ENCODE results near the gene FAM171A1. TPM values are rescaled to one million over a fixed set of nuclear protein-coding genes. Genes with fewer than 3 reads are reported as not detected.

FAM171A1 gene
- total and polyA plus RNA-seq, 2 donors (not counting 1 experiment from before 2014, with no cell fraction given), result 0.09 TPM; not detected in 1

DNA sequence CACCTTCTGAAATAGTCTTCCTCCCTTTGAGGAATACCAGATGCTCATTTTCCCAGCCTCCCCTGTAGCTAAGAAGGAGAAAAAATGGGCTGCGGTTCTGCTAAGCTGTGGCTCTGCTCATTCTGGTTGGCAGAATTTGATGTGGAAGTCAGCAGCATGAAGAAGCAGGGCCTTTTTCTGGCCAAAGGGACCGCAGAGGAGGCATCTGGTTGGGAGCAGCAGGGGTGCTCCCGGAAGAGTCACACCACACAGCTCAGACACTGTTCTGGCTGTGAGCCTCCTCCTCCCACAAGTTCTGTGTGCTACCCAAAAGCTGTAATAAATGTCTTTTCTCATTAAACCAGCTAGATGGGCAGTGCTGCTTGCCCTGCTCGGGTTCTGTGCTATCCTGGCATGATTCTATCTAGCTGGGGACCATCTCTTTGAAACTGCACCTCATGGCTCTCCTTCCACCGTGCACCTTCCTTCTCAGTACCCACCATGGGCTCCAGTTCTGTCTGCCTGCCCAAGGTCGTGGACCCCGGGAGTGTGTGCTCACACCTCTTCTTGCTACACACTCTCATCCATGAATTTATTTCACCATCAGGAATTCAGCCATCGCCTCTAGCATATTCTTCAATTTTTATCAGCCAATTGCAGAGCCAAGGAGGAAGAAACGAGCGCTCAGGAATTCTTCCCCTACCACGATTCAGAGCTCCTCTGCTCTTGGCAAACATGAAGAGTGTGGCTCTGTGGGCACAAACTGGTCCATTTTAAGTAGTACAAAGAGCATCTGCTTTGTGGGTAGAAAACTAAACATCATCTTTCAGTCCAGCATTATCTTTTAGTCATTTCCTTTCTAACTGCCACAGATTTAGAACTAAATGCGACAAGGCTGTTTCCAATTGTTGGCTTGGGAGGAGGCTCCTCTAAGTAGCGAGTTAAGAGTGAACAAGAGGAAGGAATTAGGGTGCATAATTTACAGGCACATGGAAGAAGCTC is 76.9 kb downstream of the FAM171A1 start:
- Mint-ChIP-seq H3K4me1 (no peaks in the 10 kb centered on the region), H3K27me3 (peaks cover 29% of the 10 kb centered on the region), H3K9me3 (ENCODE audit: insufficient read depth) (no peaks in the 10 kb centered on the region), H3K4me3 (no peak overlapping the region), H3K27ac (no peak overlapping the region)
- ATAC-seq (ENCODE audit: low read depth) (no peak), DNase-seq (no peak)
- no peaks in the 10 kb centered on the region for H4K20me1 ChIP-seq (ENCODE audit: control insufficient read depth, insufficient read depth, low read length, poor library complexity, severe bottlenecking)
- no peak overlapping the region for H3K9ac ChIP-seq (ENCODE audit: low read length)
- no peaks in the 10 kb centered on the region for H3K9me3 ChIP-seq (ENCODE audit: control extremely low read depth in 1 of 3, control insufficient read depth in 2 of 3, insufficient read depth in 1 of 3, low read length in 2 of 3)
- no peak overlapping the region for H3K27ac ChIP-seq (ENCODE audit: low read length in 2 of 2)
- H3K4me2 ChIP-seq (replicated peaks; ENCODE audit: low read depth, low read length, poor library complexity, severe bottlenecking), result no peak overlapping the region
- ChIA-PET POLR2A (no interaction called here), CTCF (no interaction called here)
- WGBS (ENCODE audit: insufficient coverage), result 69% methylated on average over 8 of the region's 13 CpGs
- no peaks in the 10 kb centered on the region for H3K79me2 ChIP-seq (ENCODE audit: control insufficient read depth, insufficient read depth, low read length)
- TF ChIP-seq EZH2 (IDR thresholded peaks at IDR 0.05; ENCODE audit: borderline replicate concordance, insufficient read depth, low read depth, low read length, poor library complexity, severe bottlenecking), result no peak
- TF ChIP-seq, protein P1, sequence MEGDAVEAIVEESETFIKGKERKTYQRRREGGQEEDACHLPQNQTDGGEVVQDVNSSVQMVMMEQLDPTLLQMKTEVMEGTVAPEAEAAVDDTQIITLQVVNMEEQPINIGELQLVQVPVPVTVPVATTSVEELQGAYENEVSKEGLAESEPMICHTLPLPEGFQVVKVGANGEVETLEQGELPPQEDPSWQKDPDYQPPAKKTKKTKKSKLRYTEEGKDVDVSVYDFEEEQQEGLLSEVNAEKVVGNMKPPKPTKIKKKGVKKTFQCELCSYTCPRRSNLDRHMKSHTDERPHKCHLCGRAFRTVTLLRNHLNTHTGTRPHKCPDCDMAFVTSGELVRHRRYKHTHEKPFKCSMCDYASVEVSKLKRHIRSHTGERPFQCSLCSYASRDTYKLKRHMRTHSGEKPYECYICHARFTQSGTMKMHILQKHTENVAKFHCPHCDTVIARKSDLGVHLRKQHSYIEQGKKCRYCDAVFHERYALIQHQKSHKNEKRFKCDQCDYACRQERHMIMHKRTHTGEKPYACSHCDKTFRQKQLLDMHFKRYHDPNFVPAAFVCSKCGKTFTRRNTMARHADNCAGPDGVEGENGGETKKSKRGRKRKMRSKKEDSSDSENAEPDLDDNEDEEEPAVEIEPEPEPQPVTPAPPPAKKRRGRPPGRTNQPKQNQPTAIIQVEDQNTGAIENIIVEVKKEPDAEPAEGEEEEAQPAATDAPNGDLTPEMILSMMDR (IDR thresholded peaks at IDR 0.05), result no peak
- no peak overlapping the region for H2AFZ ChIP-seq (ENCODE audit: insufficient read depth, low read depth, low read length, poor library complexity, severe bottlenecking)
- no peaks in the 10 kb centered on the region for H3K36me3 ChIP-seq (replicated peaks in 1 of 2; ENCODE audit: control extremely low read depth in 1 of 2, control insufficient read depth in 1 of 2, extremely low read depth in 1 of 2, insufficient read depth in 2 of 2, low read length in 1 of 2)
- H3K4me1 ChIP-seq (ENCODE audit: control insufficient read depth in 2 of 2, insufficient read depth in 2 of 2, low read length in 2 of 2), result no peaks in the 10 kb centered on the region
- intact Hi-C loops (cut with micrococcal nuclease), result no loop called here
- peaks cover 0 to 3% (median 0%) of the 10 kb centered on the region in 4 experiments for H3K27me3 ChIP-seq (replicated peaks in 1 of 4; ENCODE audit: control extremely low read depth in 1 of 4, control insufficient read depth in 3 of 4, insufficient read depth in 4 of 4, low read length in 3 of 4)
- H3K4me3 ChIP-seq (ENCODE audit: control extremely low read depth in 1 of 5, extremely low read depth in 1 of 5, insufficient read depth in 1 of 5, low read depth in 2 of 5, low read length in 4 of 5), result no peak overlapping the region

- Histone ChIP-seq H3K4me1 (ENCODE audit: control insufficient read depth in 2 of 2, insufficient read depth in 2 of 2, low read length in 2 of 2) (no peaks in the 10 kb centered on the region), H3K27ac (ENCODE audit: low read length in 2 of 2) (no peak overlapping the region), H3K9ac (ENCODE audit: low read length) (no peak overlapping the region), H2AFZ (ENCODE audit: insufficient read depth, low read depth, low read length, poor library complexity, severe bottlenecking) (no peak overlapping the region), H3K4me3 (ENCODE audit: control extremely low read depth in 1 of 5, extremely low read depth in 1 of 5, insufficient read depth in 1 of 5, low read depth in 2 of 5, low read length in 4 of 5) (no peak overlapping the region), H3K4me2 (replicated peaks; ENCODE audit: low read depth, low read length, poor library complexity, severe bottlenecking) (no peak overlapping the region), H3K79me2 (ENCODE audit: control insufficient read depth, insufficient read depth, low read length) (no peaks in the 10 kb centered on the region), H3K9me3 (ENCODE audit: control extremely low read depth in 1 of 3, control insufficient read depth in 2 of 3, insufficient read depth in 1 of 3, low read length in 2 of 3) (no peaks in the 10 kb centered on the region), H3K36me3 (replicated peaks in 1 of 2; ENCODE audit: control extremely low read depth in 1 of 2, control insufficient read depth in 1 of 2, extremely low read depth in 1 of 2, insufficient read depth in 2 of 2, low read length in 1 of 2) (no peaks in the 10 kb centered on the region), H4K20me1 (ENCODE audit: control insufficient read depth, insufficient read depth, low read length, poor library complexity, severe bottlenecking) (no peaks in the 10 kb centered on the region), H3K27me3 (replicated peaks in 1 of 4; ENCODE audit: control extremely low read depth in 1 of 4, control insufficient read depth in 3 of 4, insufficient read depth in 4 of 4, low read length in 3 of 4) (peaks cover 0 to 3% (median 0%) of the 10 kb centered on the region in 4 experiments)
- ATAC-seq (ENCODE audit: low read depth) (no peak), DNase-seq (no peak)
- POLR2A ChIA-PET, result no interaction called here
- no peak overlapping the region for H3K4me3 Mint-ChIP-seq
- no peak for TF ChIP-seq EZH2 (IDR thresholded peaks at IDR 0.05; ENCODE audit: borderline replicate concordance, insufficient read depth, low read depth, low read length, poor library complexity, severe bottlenecking)
- TF ChIP-seq, protein P1 (IDR thresholded peaks at IDR 0.05), result no peak
- no peaks in the 10 kb centered on the region for H3K4me1 Mint-ChIP-seq
- 90% methylated on average over 5 of the region's 7 CpGs for WGBS (ENCODE audit: insufficient coverage)
- no peak overlapping the region for H3K27ac Mint-ChIP-seq
- CTCF ChIA-PET, result no interaction called here
- peaks cover 28% of the 10 kb centered on the region for H3K27me3 Mint-ChIP-seq
- intact Hi-C loops (cut with micrococcal nuclease), result no loop called here
- no peaks in the 10 kb centered on the region for H3K9me3 Mint-ChIP-seq (ENCODE audit: insufficient read depth)
These were observed 80.4 kb downstream of the FAM171A1 start for GRCh38 chr10:15290671-15291070.
